Parathyroid adenoma (tissue), 2 donors: ENCODE data around the gene KRT33A.

Experiments used
- H2AFZ ChIP-seq: fragments of 300-600 bp; sonication (generic); one replicate; pipeline ENCODE4 v1.7.0; 2017; ENCODE audit warnings: antibody characterized with exemption, mild to moderate bottlenecking
- H3K27ac ChIP-seq: fragments of 300-600 bp; sonication (generic); one replicate; pipeline ENCODE4 v1.7.0; 2017
- H3K27me3 ChIP-seq: fragments of 300-600 bp; sonication (generic); one replicate; pipeline ENCODE4 v1.7.0; 2017; ENCODE audit warnings: low read length; ENCODE audit not compliant: control insufficient read depth, insufficient read depth
- H3K36me3 ChIP-seq: fragments of 300-600 bp; sonication (generic); one replicate; pipeline ENCODE4 v1.7.0; 2017; ENCODE audit warnings: low read length; ENCODE audit not compliant: control insufficient read depth, insufficient read depth
- H3K4me1 ChIP-seq: fragments of 300-600 bp; sonication (generic); one replicate; pipeline ENCODE4 v1.7.0; 2017; ENCODE audit warnings: control low read depth
- H3K4me2 ChIP-seq: fragments of 300-600 bp; sonication (generic); one replicate; pipeline ENCODE4 v1.7.0; 2017; ENCODE audit warnings: low read length
- H3K4me3 ChIP-seq: fragments of 300-600 bp; sonication (generic); one replicate; pipeline ENCODE4 v1.7.0; 2017; ENCODE audit warnings: low read depth, low read length
- H3K79me2 ChIP-seq: fragments of 300-600 bp; sonication (generic); one replicate; pipeline ENCODE4 v1.7.0; 2017; ENCODE audit warnings: control low read depth
- H3K9ac ChIP-seq: fragments of 300-600 bp; sonication (generic); one replicate; pipeline ENCODE4 v1.7.0; 2017; ENCODE audit warnings: mild to moderate bottlenecking
- H3K9me3 ChIP-seq: fragments of 300-600 bp; sonication (generic); one replicate; pipeline ENCODE4 v1.7.0; 2017; ENCODE audit warnings: low read length; ENCODE audit not compliant: control insufficient read depth
- CTCF ChIP-seq: fragments of 300-600 bp; sonication (generic); IDR thresholded peaks from one replicate; pipeline ENCODE4 v1.7.0; 2017; ENCODE audit warnings: antibody characterized with exemption, mild to moderate bottlenecking
- donor health status: primary hyperparathyroidism.

KRT33A gene

GRCh38 chr17:41394254-41394996 lies 43.8 kb upstream of the KRT33A start:
- Histone ChIP-seq H3K4me1 (no peaks in the 10 kb centered on the region), H3K27me3 (no peaks in the 10 kb centered on the region), H3K9ac (no peak overlapping the region), H2AFZ (no peak overlapping the region), H3K36me3 (no peaks in the 10 kb centered on the region), H3K79me2 (no peaks in the 10 kb centered on the region), H3K4me2 (no peak overlapping the region), H3K9me3 (no peaks in the 10 kb centered on the region), H3K27ac (no peak overlapping the region), H3K4me3 (no peak overlapping the region)
- TF ChIP-seq CTCF: no peak

GRCh38 chr17:41393826-41394225 lies 43.2 kb upstream of the KRT33A start:
- H3K4me2 ChIP-seq: no peak overlapping the region
- no peak overlapping the region for H2AFZ ChIP-seq
- no peaks in the 10 kb centered on the region for H3K9me3 ChIP-seq
- H3K27ac ChIP-seq: no peak overlapping the region
- no peaks in the 10 kb centered on the region for H3K36me3 ChIP-seq
- no peaks in the 10 kb centered on the region for H3K4me1 ChIP-seq
- no peaks in the 10 kb centered on the region for H3K79me2 ChIP-seq
- no peaks in the 10 kb centered on the region for H3K27me3 ChIP-seq
- no peak for TF ChIP-seq CTCF
- no peak overlapping the region for H3K4me3 ChIP-seq
- no peak overlapping the region for H3K9ac ChIP-seq

- no peaks in the 10 kb centered on the region for H3K4me1 ChIP-seq
- H3K9ac ChIP-seq: no peak overlapping the region
- no peak overlapping the region for H3K4me2 ChIP-seq
- H3K27me3 ChIP-seq: no peaks in the 10 kb centered on the region
- no peaks in the 10 kb centered on the region for H3K9me3 ChIP-seq
- no peaks in the 10 kb centered on the region for H3K36me3 ChIP-seq
- no peak overlapping the region for H2AFZ ChIP-seq
- no peak overlapping the region for H3K27ac ChIP-seq
- no peak for TF ChIP-seq CTCF
- no peak overlapping the region for H3K4me3 ChIP-seq
- H3K79me2 ChIP-seq: no peaks in the 10 kb centered on the region
Observed at GRCh38 chr17:41393294-41393693, 42.7 kb upstream of the KRT33A start.

GRCh38 chr17:41392278-41392677 lies 41.6 kb upstream of the KRT33A start:
- Histone ChIP-seq H3K4me1 (no peaks in the 10 kb centered on the region), H3K9me3 (no peaks in the 10 kb centered on the region), H3K4me3 (no peak overlapping the region), H3K27me3 (no peaks in the 10 kb centered on the region), H3K27ac (no peak overlapping the region), H3K79me2 (no peaks in the 10 kb centered on the region), H3K9ac (no peak overlapping the region), H3K36me3 (no peaks in the 10 kb centered on the region), H3K4me2 (no peak overlapping the region), H2AFZ (no peak overlapping the region)
- TF ChIP-seq CTCF: no peak

DNA sequence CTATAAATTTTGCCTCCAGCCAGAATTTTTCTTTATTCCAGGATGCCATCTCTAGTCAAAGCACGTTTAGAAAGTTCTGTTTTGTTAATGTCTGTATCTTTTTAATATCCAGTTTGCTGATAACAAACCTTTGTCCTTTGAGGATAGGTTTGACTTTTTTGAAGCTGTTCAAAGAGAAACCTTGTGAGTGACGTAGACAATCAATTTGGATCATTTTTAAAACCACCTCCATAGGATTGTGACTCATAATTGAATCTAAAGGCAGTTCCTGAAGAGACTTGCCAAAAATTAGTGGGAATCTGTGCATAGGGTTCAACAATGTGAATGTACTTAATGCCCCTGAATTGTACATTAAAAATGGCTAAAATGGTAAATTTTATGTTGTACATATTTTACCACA lies 40.9 kb upstream of the KRT33A start:
- no peaks in the 10 kb centered on the region for H3K79me2 ChIP-seq

More for the DNA sequence above, 40.9 kb upstream of the KRT33A start:
- no peak overlapping the region for H2AFZ ChIP-seq
- no peak overlapping the region for H3K4me3 ChIP-seq
- no peak overlapping the region for H3K9ac ChIP-seq
- H3K27me3 ChIP-seq: no peaks in the 10 kb centered on the region
- no peaks in the 10 kb centered on the region for H3K36me3 ChIP-seq
- H3K27ac ChIP-seq: no peak overlapping the region
- TF ChIP-seq CTCF: no peak
- H3K9me3 ChIP-seq: no peaks in the 10 kb centered on the region
- no peak overlapping the region for H3K4me2 ChIP-seq
- no peaks in the 10 kb centered on the region for H3K4me1 ChIP-seq
